BLaER1 treated with 17β-estradiol and CSF1 and Interleukin-3, amounts not matched to agents 10 nM and 100 nM (cell line): ENCODE data around the gene FICD.

Experiments used
- H3K27ac ChIP-seq, 11 experiments: shearing (Covaris generic); formaldehyde crosslinking; 2 replicates each; pipeline ENCODE4 v1.8.1; 2022
- H3K27me3 ChIP-seq, 11 experiments: shearing (Covaris generic); formaldehyde crosslinking; 2 replicates each; pipeline ENCODE4 v1.8.1; 2022
- H3K36me3 ChIP-seq, 11 experiments: shearing (Covaris generic); formaldehyde crosslinking; 2 replicates each; pipeline ENCODE4 v1.8.1; 2022
- H3K4me1 ChIP-seq, 10 experiments: shearing (Covaris generic); formaldehyde crosslinking; 2 replicates each; pipeline ENCODE4 v1.8.1; 2022
- H3K4me2 ChIP-seq, 11 experiments: shearing (Covaris generic); formaldehyde crosslinking; 2 replicates each; pipeline ENCODE4 v1.8.1; 2022
- H3K4me3 ChIP-seq, 10 experiments: shearing (Covaris generic); formaldehyde crosslinking; 2 replicates each; pipeline ENCODE4 v1.8.1; 2022
- H3K9ac ChIP-seq, 11 experiments: shearing (Covaris generic); formaldehyde crosslinking; 2 replicates each; pipeline ENCODE4 v1.8.1; 2022
- H3K9me3 ChIP-seq, 11 experiments: shearing (Covaris generic); formaldehyde crosslinking; replicated peaks in 1 of 11; 2 replicates each; pipeline ENCODE4 v1.8.1; 2022
- H4K20me1 ChIP-seq, 11 experiments: shearing (Covaris generic); formaldehyde crosslinking; 2 replicates each; pipeline ENCODE4 v1.8.1; 2022
- Cebpa-rat ChIP-seq, 11 experiments: shearing (Covaris generic); IDR thresholded peaks; 2 replicates each; pipeline ENCODE4 v1.8.1; 2022

FICD gene

GRCh38 chr12:108565146-108565545, 50.1 kb downstream of the FICD start:
- TF ChIP-seq Cebpa-rat (IDR thresholded peaks at IDR 0.05), result no peak
- peaks cover 39 to 58% (median 51%) of the 10 kb centered on the region in 11 experiments; a peak in 21 of 22 replicates for H3K36me3 ChIP-seq

GRCh38 chr12:108565976-108566375, 50.9 kb downstream of the FICD start:
- H3K27me3 ChIP-seq, result no peaks in the 10 kb centered on the region
- no peaks in the 10 kb centered on the region for H3K9me3 ChIP-seq
- H3K4me1 ChIP-seq, result peaks cover 65 to 88% (median 83%) of the 10 kb centered on the region in 10 experiments
- H3K36me3 ChIP-seq, result peaks cover 39 to 60% (median 52%) of the 10 kb centered on the region in 11 experiments; a peak in 21 of 22 replicates
- H3K4me2 ChIP-seq, result peak overlapping the region; percentile 76 to 99 (median 98)
- peak overlapping the region in 2 of 10 experiments; percentile 9 to 33; a peak in 1 of 20 replicates for H3K4me3 ChIP-seq
- peak overlapping the region; percentile 12 to 59 (median 54); a peak in 20 of 22 replicates for H3K9ac ChIP-seq
- H3K27ac ChIP-seq, result peak overlapping the region; percentile 23 to 75 (median 63); a peak in 21 of 22 replicates
- H4K20me1 ChIP-seq, result peaks cover 0 to 27% (median 0%) of the 10 kb centered on the region in 11 experiments; a peak in 4 of 22 replicates
- TF ChIP-seq Cebpa-rat (IDR thresholded peaks at IDR 0.05), result no peak

More at GRCh38 chr12:108565146-108565545, 50.1 kb downstream of the FICD start:
- Histone ChIP-seq H3K9me3 (no peaks in the 10 kb centered on the region), H4K20me1 (peaks cover 0 to 32% (median 4%) of the 10 kb centered on the region in 11 experiments; a peak in 12 of 22 replicates), H3K27ac (peak overlapping the region in 10 of 11 experiments; percentile 5 to 75 (median 64); a peak in 14 of 22 replicates), H3K9ac (peak overlapping the region; percentile 14 to 90 (median 44); a peak in 16 of 22 replicates), H3K4me1 (peaks cover 60 to 80% (median 76%) of the 10 kb centered on the region in 10 experiments), H3K4me2 (peak overlapping the region; percentile 94 to 99 (median 98)), H3K4me3 (no peak overlapping the region), H3K27me3 (no peaks in the 10 kb centered on the region)

- Histone ChIP-seq H3K36me3 (peaks cover 39 to 60% (median 52%) of the 10 kb centered on the region in 11 experiments; a peak in 21 of 22 replicates), H3K9me3 (no peaks in the 10 kb centered on the region), H3K27ac (peak overlapping the region; percentile 23 to 75 (median 63); a peak in 21 of 22 replicates), H3K4me1 (peaks cover 70 to 92% (median 87%) of the 10 kb centered on the region in 10 experiments), H3K27me3 (no peaks in the 10 kb centered on the region), H3K4me3 (no peak overlapping the region), H3K4me2 (peak overlapping the region; percentile 76 to 99 (median 98)), H3K9ac (peak overlapping the region; percentile 12 to 59 (median 54); a peak in 20 of 22 replicates), H4K20me1 (peaks cover 0 to 27% (median 0%) of the 10 kb centered on the region in 11 experiments; a peak in 4 of 22 replicates)
- TF ChIP-seq Cebpa-rat (IDR thresholded peaks at IDR 0.05), result no peak
Measured at GRCh38 chr12:108566452-108566851, 51.4 kb downstream of the FICD start.

- Histone ChIP-seq H3K27me3 (no peaks in the 10 kb centered on the region), H3K9ac (peak overlapping the region; percentile 5 to 59 (median 51); a peak in 15 of 22 replicates), H3K27ac (peak overlapping the region in 10 of 11 experiments; percentile 35 to 75 (median 64); a peak in 14 of 22 replicates), H3K4me2 (peak overlapping the region; percentile 76 to 99 (median 98)), H3K4me1 (peaks cover 72 to 94% (median 87%) of the 10 kb centered on the region in 10 experiments), H4K20me1 (peaks cover 0 to 27% (median 0%) of the 10 kb centered on the region in 11 experiments; a peak in 4 of 22 replicates), H3K9me3 (no peaks in the 10 kb centered on the region), H3K36me3 (peaks cover 39 to 60% (median 52%) of the 10 kb centered on the region in 11 experiments; a peak in 21 of 22 replicates), H3K4me3 (0 out of 20 replicates have a peak overlapping the region, but pooled peaks of 2 of the 10 experiments have one; percentile 0 to 21)
- no peak for TF ChIP-seq Cebpa-rat (IDR thresholded peaks at IDR 0.05)
Measured at GRCh38 chr12:108567406-108568337, 52.6 kb downstream of the FICD start.

- peaks cover 39 to 60% (median 52%) of the 10 kb centered on the region in 11 experiments; a peak in 21 of 22 replicates for H3K36me3 ChIP-seq
- TF ChIP-seq Cebpa-rat (IDR thresholded peaks at IDR 0.05), result no peak
- H3K27me3 ChIP-seq, result no peaks in the 10 kb centered on the region
- H4K20me1 ChIP-seq, result peaks cover 0 to 21% (median 0%) of the 10 kb centered on the region in 11 experiments; a peak in 4 of 22 replicates
- H3K4me2 ChIP-seq, result peak overlapping the region; percentile 76 to 99 (median 98)
- peaks cover 71 to 99% (median 88%) of the 10 kb centered on the region in 10 experiments for H3K4me1 ChIP-seq
- no peaks in the 10 kb centered on the region for H3K9me3 ChIP-seq
- H3K27ac ChIP-seq, result peak overlapping the region in 10 of 11 experiments; percentile 9 to 63 (median 46); a peak in 14 of 22 replicates
- peak overlapping the region in 10 of 11 experiments; percentile 16 to 57 (median 42); a peak in 15 of 22 replicates for H3K9ac ChIP-seq
- H3K4me3 ChIP-seq, result no peak overlapping the region
Measured at GRCh38 chr12:108568338-108569154, 53.5 kb downstream of the FICD start.
